Hindlimb muscle (tissue), 1 donor: ENCODE results near the gene ZNF536. TPM values are rescaled to one million over a fixed set of nuclear protein-coding genes. Genes with fewer than 3 reads are reported as not detected.
"Not testable (repeated sequence)": the region's sequence is repeated elsewhere in the genome, so short reads cannot be mapped to it uniquely, and the experiment has no call there.

Experiments used
- DNase-seq: peaks from one replicate; pipeline ENCODE4 v3.0.0-alpha.2; 2013
- polyA plus RNA-seq: library from polyadenylated mRNA; unstranded; fragments of 120-200 nt; gene quantifications from one replicate; pipeline ENCODE4 v1.2.1, GENCODE V29; 2013; ENCODE audit not compliant: insufficient read length

ZNF536 gene
- polyA plus RNA-seq, 1 donor = 2.0 TPM

GRCh38 chr19:30341611-30342201 is 30.5 kb upstream of the ZNF536 start:
- no peak for DNase-seq

- no peak for DNase-seq
These were observed 29.3 kb upstream of the ZNF536 start for GRCh38 chr19:30342901-30343300.

GRCh38 chr19:30344446-30345425 is 27.4 kb upstream of the ZNF536 start:
- DNase-seq = no peak

- no peak for DNase-seq
These were observed 26.5 kb upstream of the ZNF536 start for GRCh38 chr19:30345686-30346085.

- not testable (repeated sequence) for DNase-seq
These were observed 25.7 kb upstream of the ZNF536 start for GRCh38 chr19:30346468-30346867.

GRCh38 chr19:30349131-30349730 is 23.0 kb upstream of the ZNF536 start:
- DNase-seq = no peak

- DNase-seq = no peak
These were observed 21.2 kb upstream of the ZNF536 start for GRCh38 chr19:30350692-30351663.

GRCh38 chr19:30351774-30352173 is 20.4 kb upstream of the ZNF536 start:
- no peak for DNase-seq

GRCh38 chr19:30353394-30353945 is 18.7 kb upstream of the ZNF536 start:
- DNase-seq = no peak

GRCh38 chr19:30355586-30355985 is 16.6 kb upstream of the ZNF536 start:
- DNase-seq = no peak

- no peak for DNase-seq
These were observed 15.1 kb upstream of the ZNF536 start for GRCh38 chr19:30356951-30357579.

- no peak for DNase-seq
These were observed 14.6 kb upstream of the ZNF536 start for GRCh38 chr19:30357580-30357954.

GRCh38 chr19:30358319-30358718 is 13.9 kb upstream of the ZNF536 start:
- DNase-seq = no peak

GRCh38 chr19:30358821-30359580 is 13.2 kb upstream of the ZNF536 start:
- no peak for DNase-seq

- DNase-seq = no peak
These were observed 12.2 kb upstream of the ZNF536 start for GRCh38 chr19:30359936-30360335.

GRCh38 chr19:30360376-30361106 is 11.6 kb upstream of the ZNF536 start:
- no peak for DNase-seq

- DNase-seq = no peak
These were observed 11.1 kb upstream of the ZNF536 start for GRCh38 chr19:30361107-30361447.

- no peak for DNase-seq
These were observed 10.5 kb upstream of the ZNF536 start for GRCh38 chr19:30361721-30362120.

- DNase-seq = no peak
These were observed 9.9 kb upstream of the ZNF536 start for GRCh38 chr19:30362156-30362754.

GRCh38 chr19:30363073-30363472 is 9.1 kb upstream of the ZNF536 start:
- no peak for DNase-seq
